ENCODE results near the gene SLC22A7.
"Not testable (repeated sequence)": the region's sequence is repeated elsewhere in the genome, so short reads cannot be mapped to it uniquely, and the experiment has no call there.

The SLC22A7 gene

GRCh38 chr6:43303751-43304331, 5.8 kb downstream of the SLC22A7 start:
- DNase-seq, result no peak

GRCh38 chr6:43304361-43304760, 6.3 kb downstream of the SLC22A7 start:
- DNase-seq, result no peak

GRCh38 chr6:43304882-43305281, 6.8 kb downstream of the SLC22A7 start:
- DNase-seq, result no peak

GRCh38 chr6:43306086-43306485, 8.0 kb downstream of the SLC22A7 start:
- DNase-seq, result no peak

DNA sequence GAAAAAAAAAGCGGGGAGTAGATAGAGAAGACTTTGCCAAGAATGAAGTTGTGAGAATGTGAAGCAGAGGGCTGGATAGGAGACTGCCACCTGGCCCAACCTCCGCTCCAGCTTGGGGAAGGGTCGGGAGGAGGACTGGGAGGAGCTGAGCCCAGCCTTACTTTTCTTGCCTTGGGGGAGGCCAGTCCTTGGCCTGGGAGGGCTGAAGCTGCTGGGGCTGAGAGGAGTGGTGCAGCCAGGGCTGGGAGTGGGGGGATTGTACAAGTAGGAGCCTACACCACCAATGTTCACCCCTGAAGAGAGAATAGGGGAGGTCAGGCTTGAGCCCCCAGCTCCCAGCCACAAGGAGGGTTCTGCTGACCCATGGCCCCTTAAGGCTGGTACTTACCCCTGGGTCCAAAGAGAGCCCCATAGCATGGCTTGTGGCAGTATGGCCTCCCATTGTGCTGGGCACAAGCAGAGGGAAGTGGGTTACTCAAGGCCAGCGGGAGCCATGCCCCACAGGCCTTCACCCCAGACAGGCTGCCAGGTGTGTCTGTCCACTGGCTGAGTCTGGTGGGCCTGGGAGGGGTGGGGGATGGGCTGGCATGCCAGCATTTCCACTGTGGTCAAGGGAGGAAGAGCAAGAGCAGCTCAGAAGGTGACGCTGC, 9.5 kb downstream of the SLC22A7 start:
- no peak for DNase-seq

DNA sequence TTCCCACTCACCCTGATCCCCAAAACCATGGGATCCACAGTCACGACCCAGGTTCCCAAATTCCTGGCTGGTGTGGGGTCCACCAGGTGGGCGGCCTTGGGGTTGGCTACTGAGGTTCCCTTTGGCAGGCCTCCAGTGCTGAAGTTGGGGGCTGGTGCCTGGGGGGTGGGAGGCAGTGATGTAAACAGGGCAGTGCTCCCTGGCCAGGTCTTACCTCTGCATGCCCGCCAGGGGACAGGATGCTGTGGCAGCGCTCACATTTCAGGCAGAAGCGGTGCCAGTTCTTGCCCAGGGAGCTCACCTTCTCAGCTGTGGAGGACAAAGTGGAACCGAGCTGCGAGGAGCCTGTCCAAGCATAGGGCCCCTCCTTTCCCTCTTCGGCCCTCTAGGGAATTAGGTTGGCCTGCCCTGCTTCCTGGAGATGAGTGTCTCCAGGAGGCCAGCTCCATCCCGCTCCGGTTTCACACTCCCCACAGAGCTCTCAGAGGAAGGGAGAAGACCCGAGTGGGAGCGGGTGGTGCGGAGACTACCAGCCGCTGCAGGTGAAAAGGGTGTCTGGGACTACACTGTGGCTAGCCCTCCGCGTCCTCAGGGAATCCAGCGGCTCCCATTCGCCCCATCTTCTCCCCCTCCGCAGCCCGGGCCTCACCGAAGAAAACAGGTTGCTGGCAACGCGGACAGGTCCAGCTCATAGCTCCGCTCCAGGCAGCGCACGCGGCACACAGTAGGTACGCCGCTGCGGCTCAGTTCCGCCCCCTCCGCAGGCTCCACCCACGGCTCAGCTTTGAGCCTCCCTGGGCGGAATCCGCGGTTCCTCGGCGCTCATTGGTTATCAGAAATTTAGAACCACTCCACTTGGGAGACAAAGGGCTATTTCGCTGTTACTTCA, 10.3 kb downstream of the SLC22A7 start, which contains the start of gene CRIP3:
TSS of gene CRIP3 (minus strand) at position 726 of the 889 bp plus-strand sequence. CDS start at position 692, 34 bp downstream.
- DNase-seq, result peak; percentile 49 to 72 (median 56)

DNA sequence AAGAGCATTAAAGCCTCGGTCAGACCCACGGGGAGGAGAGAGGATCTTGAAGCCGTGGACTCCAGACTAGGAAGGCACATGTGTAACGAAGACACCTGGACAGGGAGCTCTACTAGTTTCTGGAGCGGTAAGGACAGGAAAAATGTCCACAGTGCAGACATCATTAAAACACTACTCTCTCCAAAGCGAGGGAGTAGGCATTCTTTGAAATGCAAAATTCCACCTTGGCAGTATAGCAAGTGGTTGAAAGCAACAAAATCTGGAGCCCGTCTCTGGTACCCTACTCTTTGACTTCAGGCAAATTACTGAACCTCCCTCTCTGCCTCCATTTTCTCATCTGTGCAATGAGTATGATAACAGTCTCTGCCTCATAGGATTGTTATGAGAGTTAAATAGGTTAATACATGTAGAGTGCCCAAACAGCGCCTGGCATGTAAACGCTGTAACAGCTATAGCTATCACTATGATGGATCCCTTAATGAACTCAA, 11.0 kb downstream of the SLC22A7 start:
- no peak for DNase-seq

DNA sequence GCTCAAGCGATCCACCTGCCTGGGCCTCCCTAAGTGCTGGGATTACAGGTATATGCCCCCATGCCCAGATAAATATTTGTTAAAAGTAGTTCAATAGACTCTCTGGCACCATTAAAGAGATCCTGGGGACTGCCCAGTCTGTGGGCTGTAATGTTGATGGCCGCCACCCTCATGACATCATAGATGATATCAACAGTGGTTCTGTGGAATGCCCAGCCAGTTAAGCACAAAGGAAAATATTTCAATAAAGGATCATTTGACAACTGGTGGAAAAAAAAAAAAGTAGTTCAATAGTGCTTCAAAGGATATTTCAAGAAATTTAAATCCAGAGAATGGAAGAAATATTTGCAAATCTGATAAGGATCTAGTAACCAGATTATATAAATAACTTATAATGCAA, 12.1 kb downstream of the SLC22A7 start:
- DNase-seq, result no peak

DNA sequence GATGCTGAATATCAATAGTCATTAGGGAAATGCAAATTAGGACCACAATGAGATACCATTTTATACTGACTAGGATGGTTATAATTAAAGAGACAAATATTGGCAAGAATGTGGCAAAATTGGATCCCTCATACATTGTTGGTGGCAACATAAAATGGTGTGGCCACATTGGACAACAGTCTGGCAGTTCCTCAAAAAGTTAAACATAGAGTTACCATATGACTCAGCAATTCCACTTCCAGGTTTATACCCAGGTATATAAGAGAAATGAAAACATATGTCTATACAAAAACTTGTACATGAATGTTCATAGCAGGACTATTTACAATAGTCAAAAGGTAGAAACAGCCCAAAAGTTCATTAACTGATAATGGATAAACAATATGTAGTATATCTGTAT, 12.6 kb downstream of the SLC22A7 start:
- DNase-seq, result no peak

DNA sequence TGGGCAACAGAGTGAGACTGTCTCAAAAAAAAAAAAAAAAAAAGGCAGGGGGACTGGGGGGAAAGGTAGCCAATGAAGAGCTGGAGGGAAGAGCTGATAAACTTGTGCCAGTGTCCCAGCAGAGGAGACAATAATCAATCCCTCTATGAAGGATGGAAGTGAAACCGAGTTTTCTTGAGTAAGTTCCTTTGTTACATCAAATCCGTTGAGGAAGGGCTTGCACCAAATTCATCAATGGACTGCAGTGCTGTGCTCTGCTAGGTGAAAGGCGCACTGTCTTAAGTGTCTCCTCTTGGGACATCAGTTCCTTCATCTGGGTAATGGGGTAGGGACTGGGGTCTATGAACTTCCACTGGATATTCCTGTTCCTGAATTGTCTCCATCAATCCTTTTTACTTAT, 13.6 kb downstream of the SLC22A7 start:
- no peak for DNase-seq

DNA sequence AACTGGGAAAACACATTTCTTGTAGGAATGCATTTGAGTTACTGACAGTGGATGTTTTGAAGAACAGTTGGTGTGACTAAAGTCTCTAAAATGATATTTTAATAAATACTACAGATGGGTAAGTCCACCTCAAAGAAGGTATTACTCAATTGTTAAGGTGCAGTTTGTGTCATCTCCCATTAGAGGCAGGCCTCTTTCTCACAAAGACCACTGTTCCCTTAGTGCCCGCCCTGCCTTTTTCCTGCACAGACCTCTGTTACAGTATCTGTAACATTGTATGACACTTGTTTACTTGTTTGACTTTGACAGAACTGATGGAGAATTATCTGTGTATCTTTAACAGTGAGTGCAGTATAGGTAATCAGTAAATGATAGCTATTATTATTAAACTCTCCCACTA, 15.8 kb downstream of the SLC22A7 start:
- DNase-seq, result no peak

DNA sequence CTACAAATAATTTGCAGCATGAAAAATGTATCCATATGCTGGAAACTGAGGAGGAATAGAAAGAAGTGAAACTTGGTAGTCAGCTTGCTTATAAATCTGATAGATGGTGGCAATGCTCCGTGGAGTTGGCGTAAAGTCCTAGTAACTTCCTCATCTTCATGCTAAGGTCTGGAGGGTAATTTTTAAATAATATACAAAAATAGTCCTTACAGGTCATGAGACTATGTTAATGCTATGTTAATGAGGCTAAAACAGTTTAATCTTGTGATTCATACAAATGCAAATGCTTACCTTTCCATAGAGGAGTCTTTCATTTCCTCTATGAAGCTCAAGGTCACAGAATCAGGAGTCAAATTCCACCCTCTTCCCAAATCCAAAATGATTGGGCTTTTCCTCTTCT, 20.0 kb downstream of the SLC22A7 start:
- DNase-seq, result no peak

DNA sequence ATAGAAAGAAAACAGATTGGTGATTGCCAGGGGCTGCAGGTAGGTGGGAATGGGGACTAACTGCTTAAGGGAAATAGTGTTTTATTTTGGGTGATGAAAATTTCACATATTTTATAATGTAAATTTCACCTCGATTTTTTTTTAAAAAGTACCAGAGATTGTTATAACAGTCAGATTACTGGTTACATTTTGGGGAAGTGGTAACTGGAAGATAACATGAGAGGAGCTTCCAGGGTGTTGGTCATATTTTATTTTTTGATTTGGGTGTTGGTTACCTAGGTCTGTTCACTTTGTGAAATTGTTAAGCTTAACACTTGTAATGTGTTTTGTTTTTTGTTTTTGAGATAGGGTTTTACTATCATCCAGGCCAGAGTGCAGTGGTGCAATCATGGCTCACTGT, 27.8 kb downstream of the SLC22A7 start:
- no peak for DNase-seq

- no peak for DNase-seq
These were observed 30.5 kb downstream of the SLC22A7 start for GRCh38 chr6:43328528-43328927.

- DNase-seq, result no peak
These were observed 33.4 kb downstream of the SLC22A7 start for GRCh38 chr6:43331470-43331869.

DNA sequence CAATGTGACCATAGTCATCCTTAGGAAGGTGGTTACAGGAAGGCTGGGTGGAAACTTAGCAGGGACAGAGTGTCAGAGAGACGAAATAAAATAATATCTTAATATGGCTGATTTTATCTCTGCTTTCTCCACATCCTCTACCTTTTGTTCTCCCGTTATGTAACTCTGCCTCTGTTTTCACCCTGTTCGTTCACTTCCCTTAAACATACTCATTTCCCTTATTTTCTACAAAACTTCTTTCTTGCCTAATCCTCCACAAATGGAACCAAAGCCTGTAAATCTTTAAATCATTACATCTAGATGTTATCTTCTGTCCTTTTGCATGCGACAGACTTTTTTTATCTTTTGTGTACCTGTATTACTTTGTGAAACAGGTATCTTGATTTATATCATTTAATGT, 33.8 kb downstream of the SLC22A7 start:
- no peak for DNase-seq

GRCh38 chr6:43334466-43335095, 36.5 kb downstream of the SLC22A7 start:
- DNase-seq, result peak in 2 of 3 experiments; percentile 30 to 47

GRCh38 chr6:43335469-43335868, 37.4 kb downstream of the SLC22A7 start:
- peak in 2 of 3 experiments; percentile 14 to 57 for DNase-seq

DNA sequence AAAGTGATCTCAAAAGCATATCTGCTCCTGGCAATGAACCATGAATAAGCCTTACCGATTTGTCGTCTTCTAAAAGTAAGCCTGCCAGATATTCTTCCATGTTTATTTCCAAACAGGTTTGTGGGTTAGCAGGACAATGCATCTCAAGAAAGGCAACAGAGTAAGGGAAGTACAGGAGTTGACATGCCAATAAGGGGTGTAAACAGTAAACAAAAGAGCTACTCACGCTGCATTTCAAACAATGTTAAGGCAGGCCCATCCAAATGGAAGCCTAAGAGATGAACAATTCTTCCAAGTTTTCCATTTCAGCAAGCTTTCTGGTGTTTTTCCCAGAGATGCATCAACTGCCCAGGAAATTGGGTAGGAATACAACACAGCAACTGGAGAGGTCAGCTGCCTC, 38.3 kb downstream of the SLC22A7 start:
- DNase-seq, result no peak

DNA sequence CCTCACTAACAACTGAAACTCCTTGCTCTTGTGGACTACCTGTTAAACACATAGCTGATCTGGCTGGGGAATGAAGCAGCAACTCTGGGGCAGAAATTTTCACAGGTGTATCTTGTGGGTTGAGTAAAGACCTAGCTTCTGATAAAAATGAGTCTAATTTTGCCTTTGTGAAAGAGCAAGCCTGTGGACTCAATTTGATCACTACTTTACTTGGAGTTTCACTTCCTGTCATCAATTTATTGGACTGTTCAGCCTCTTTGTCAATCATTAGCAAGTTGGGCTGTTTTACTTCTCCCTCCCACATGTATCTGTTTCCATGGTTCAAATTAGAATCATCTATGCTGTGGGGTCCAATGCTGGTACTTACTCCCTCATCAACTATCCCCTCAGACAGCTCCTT, 40.2 kb downstream of the SLC22A7 start:
- no peak for DNase-seq

DNA sequence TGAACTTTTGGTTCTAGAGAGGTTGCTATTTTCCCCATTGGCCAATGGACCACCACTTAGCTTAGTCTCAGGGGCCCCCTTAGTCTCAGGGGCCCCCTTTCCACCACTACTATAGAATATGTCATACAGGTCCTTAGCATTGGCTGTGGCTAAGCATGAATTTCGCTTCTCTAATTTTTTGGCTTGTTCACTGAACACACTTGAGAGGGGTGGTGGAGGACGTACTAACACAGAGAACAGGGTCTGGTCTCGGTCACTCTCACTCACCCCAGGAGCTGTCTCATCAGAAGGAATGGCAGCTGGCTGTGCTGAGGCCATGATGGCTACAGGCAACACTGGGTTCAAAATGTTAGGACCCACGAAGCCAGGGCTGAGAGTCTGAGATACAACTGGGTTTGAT, 41.1 kb downstream of the SLC22A7 start:
- no peak for DNase-seq

DNA sequence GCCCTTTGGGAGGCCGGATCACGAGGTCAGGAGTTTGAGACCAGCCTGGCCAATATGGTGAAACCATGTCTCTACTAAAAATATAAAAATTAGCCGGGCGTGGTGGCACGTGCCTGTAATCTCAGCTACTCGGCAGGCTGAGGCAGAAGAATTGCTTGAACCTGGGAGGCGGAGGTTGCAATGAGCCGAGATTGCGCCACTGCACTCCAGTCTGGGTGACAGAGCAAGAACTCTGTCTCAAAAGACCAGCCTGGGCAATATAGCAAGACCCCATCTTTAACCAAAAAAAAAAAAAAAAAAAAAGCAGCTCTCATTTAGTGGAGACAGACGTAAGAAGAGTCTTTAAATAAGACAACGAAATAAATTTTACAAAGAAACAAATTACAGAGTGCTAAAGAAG, 48.2 kb downstream of the SLC22A7 start:
- not testable (repeated sequence) for DNase-seq

DNA sequence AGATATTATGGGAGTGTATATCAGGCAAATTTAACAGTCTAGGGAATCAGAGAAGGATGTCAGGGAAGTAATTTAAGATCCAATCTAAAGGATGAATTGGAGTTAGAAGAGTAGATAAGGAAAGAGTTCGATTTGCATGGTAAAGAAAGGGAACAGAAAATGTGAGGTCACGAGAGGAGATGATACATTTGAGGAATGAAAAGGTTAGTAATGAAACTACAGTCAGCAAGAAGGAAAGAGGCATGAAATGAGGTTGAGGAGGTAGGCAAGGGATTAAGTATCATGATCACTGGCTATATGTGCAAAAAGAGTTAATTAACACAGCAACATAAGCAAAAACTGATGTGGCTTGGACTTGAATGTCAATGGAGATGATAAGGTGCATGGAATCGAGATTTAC, 49.0 kb downstream of the SLC22A7 start:
- DNase-seq, result no peak

Data from NCI-H1417 (cell line).